ENCODE results near the gene LRRC7. TPM values are rescaled to one million over a fixed set of nuclear protein-coding genes. Genes with fewer than 3 reads are reported as not detected.

LRRC7 gene
- total RNA-seq, 5 donors from 2014 or later (not counting 1 experiment from before 2014, with no cell fraction given) = 0.13 to 4.0 (median 0.54) TPM

DNA sequence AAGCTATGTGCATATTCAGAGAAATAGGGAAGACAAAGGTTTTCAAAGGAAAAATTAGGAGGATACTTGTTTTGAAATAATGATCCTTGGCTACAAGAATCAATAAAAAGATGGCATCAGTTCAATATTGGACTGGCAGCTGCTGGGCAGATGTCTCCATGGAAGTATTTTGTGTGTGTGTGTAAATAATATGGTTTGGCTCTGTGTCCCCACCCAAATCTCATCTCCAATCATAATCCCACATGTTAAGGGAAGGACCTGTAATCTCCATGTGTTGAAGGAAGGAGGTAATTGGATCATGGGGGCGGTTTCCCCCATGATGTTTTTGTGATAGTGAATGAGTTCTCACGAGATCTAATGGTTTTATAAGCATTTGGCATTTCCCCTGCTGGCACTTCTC, 40.4 kb upstream of the LRRC7 start:
- Mint-ChIP-seq H3K27ac (no peak overlapping the region), H3K36me3 (no peaks in the 10 kb centered on the region), H3K9me3 (peaks cover 7 to 15% (median 14%) of the 10 kb centered on the region in 3 donors), H3K27me3 (no peaks in the 10 kb centered on the region), H3K4me1 (no peaks in the 10 kb centered on the region), H3K4me3 (no peak overlapping the region)
- Histone ChIP-seq H3K4me3 (ENCODE audit: control insufficient read depth in 1 of 2, extremely low read depth in 1 of 2, low read length in 1 of 2) (no peak overlapping the region), H3K36me3 (ENCODE audit: control insufficient read depth in 2 of 2, extremely low read depth in 1 of 2, insufficient read depth in 1 of 2, low read length in 1 of 2) (no peaks in the 10 kb centered on the region), H3K4me1 (ENCODE audit: control insufficient read depth in 1 of 2, extremely low read depth in 1 of 2, insufficient read depth in 2 of 2, low read length in 2 of 2) (no peaks in the 10 kb centered on the region), H3K9me3 (no peaks in the 10 kb centered on the region), H3K27ac (ENCODE audit: low read length) (no peak overlapping the region), H3K27me3 (replicated peaks in 1 of 2; ENCODE audit: control insufficient read depth in 2 of 2, extremely low read depth in 1 of 2, insufficient read depth in 2 of 2, low read length in 1 of 2) (no peaks in the 10 kb centered on the region)
- no peak for ATAC-seq (replicated peaks in 1 of 4)
- POLR2A ChIA-PET = no interaction called here
- no CpG with 5 or more reads among the region's 2 CpGs for WGBS (ENCODE audit: insufficient coverage)
- CTCF ChIA-PET = no interaction called here
- no peak for DNase-seq

DNA sequence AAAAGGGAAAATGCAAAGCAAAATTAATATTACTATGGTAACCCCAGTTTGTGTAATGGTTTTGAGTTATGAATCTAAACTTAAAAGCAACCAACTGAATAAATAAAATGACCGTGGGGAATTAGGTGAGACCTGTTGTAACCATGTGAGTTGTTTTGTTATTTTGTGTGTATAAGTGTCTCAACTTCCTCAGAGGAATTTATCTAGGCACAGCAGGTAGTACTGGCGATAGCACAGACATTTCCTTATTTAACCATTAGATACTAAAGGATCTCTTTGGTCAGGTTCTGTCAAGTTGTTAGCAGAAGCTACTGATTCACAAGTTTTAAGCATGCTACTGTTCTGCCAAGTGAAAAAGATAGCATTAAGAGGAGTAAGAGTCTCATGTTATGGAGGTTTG, 39.3 kb upstream of the LRRC7 start:
- no peak overlapping the region for H3K4me3 Mint-ChIP-seq
- Histone ChIP-seq H3K9me3 (no peaks in the 10 kb centered on the region), H3K36me3 (ENCODE audit: control insufficient read depth in 2 of 2, extremely low read depth in 1 of 2, insufficient read depth in 1 of 2, low read length in 1 of 2) (no peaks in the 10 kb centered on the region), H3K4me1 (ENCODE audit: control insufficient read depth in 1 of 2, extremely low read depth in 1 of 2, insufficient read depth in 2 of 2, low read length in 2 of 2) (no peaks in the 10 kb centered on the region), H3K4me3 (ENCODE audit: control insufficient read depth in 1 of 2, extremely low read depth in 1 of 2, low read length in 1 of 2) (no peak overlapping the region), H3K27me3 (replicated peaks in 1 of 2; ENCODE audit: control insufficient read depth in 2 of 2, extremely low read depth in 1 of 2, insufficient read depth in 2 of 2, low read length in 1 of 2) (no peaks in the 10 kb centered on the region), H3K27ac (ENCODE audit: low read length) (no peak overlapping the region)
- no peak overlapping the region for H3K27ac Mint-ChIP-seq
- no peak for DNase-seq
- no CpG with 5 or more reads among the region's 2 CpGs for WGBS (ENCODE audit: insufficient coverage)
- H3K27me3 Mint-ChIP-seq = no peaks in the 10 kb centered on the region
- POLR2A ChIA-PET = no interaction called here
- H3K9me3 Mint-ChIP-seq = peaks cover 9 to 20% (median 14%) of the 10 kb centered on the region in 3 donors
- H3K4me1 Mint-ChIP-seq = no peaks in the 10 kb centered on the region
- no peaks in the 10 kb centered on the region for H3K36me3 Mint-ChIP-seq
- no peak for ATAC-seq (replicated peaks in 1 of 4)
- CTCF ChIA-PET = no interaction called here

DNA sequence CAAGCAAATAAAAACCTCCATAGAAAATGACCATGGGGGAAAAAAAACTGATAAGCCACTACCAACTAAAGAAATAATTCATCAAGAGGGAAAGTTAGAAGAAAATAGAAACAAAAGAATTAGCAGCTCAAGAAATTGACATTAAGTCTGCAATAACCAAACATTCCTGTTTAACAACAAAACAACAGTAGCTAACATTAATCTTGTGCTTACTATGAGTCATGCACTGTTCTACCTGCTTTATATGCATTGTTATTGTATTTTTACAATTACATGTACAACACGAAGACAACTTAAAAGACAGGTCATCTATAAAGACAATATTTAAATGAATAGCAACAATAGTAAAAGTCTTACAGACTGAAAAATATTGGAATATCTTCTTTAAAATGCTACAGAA, 34.4 kb upstream of the LRRC7 start:
- ChIA-PET CTCF (no interaction called here), POLR2A (no interaction called here)
- Histone ChIP-seq H3K27me3 (replicated peaks in 1 of 2; ENCODE audit: control insufficient read depth in 2 of 2, extremely low read depth in 1 of 2, insufficient read depth in 2 of 2, low read length in 1 of 2) (no peaks in the 10 kb centered on the region), H3K36me3 (ENCODE audit: control insufficient read depth in 2 of 2, extremely low read depth in 1 of 2, insufficient read depth in 1 of 2, low read length in 1 of 2) (no peaks in the 10 kb centered on the region), H3K9me3 (no peaks in the 10 kb centered on the region), H3K27ac (ENCODE audit: low read length) (no peak overlapping the region), H3K4me1 (ENCODE audit: control insufficient read depth in 1 of 2, extremely low read depth in 1 of 2, insufficient read depth in 2 of 2, low read length in 2 of 2) (no peaks in the 10 kb centered on the region), H3K4me3 (ENCODE audit: control insufficient read depth in 1 of 2, extremely low read depth in 1 of 2, low read length in 1 of 2) (no peak overlapping the region)
- Mint-ChIP-seq H3K27ac (no peak overlapping the region), H3K9me3 (peaks cover 5 to 14% (median 7%) of the 10 kb centered on the region in 3 donors), H3K4me1 (no peaks in the 10 kb centered on the region), H3K27me3 (no peaks in the 10 kb centered on the region), H3K4me3 (no peak overlapping the region), H3K36me3 (no peaks in the 10 kb centered on the region)
- DNase-seq = no peak
- WGBS (ENCODE audit: insufficient coverage) = no CpG with 5 or more reads among the region's 1 CpG
- ATAC-seq (replicated peaks in 1 of 4) = no peak

DNA sequence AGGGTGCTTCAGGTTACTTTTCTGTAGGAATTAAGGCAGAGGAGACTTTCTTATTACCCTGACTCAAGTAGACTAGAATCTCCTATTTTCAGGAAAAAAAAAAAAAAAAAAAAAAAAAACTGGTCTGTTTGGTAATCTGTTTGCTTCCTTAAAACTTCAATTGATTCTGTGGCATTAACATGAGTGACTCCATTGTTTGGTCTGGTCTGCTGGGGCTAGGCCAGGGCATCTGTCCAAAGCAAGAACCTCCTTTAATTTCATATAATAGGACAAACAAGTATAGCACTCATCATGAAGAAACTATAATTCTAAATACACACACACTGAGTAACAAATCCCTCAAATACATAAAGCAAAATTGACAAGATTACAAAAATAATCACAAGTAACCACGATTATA, 32.9 kb upstream of the LRRC7 start:
- H3K27ac Mint-ChIP-seq = no peak overlapping the region
- no peaks in the 10 kb centered on the region for H3K4me1 ChIP-seq (ENCODE audit: control insufficient read depth in 1 of 2, extremely low read depth in 1 of 2, insufficient read depth in 2 of 2, low read length in 2 of 2)
- POLR2A ChIA-PET = no interaction called here
- no peak overlapping the region for H3K4me3 Mint-ChIP-seq
- no peak overlapping the region for H3K4me3 ChIP-seq (ENCODE audit: control insufficient read depth in 1 of 2, extremely low read depth in 1 of 2, low read length in 1 of 2)
- no peak overlapping the region for H3K27ac ChIP-seq (ENCODE audit: low read length)
- ATAC-seq (replicated peaks in 1 of 4) (no peak), DNase-seq (no peak)
- CTCF ChIA-PET = no interaction called here
- H3K9me3 Mint-ChIP-seq = peaks cover 9 to 23% (median 12%) of the 10 kb centered on the region in 3 donors
- no CpG with 5 or more reads among the region's 1 CpG for WGBS (ENCODE audit: insufficient coverage)
- no peaks in the 10 kb centered on the region for H3K9me3 ChIP-seq
- H3K36me3 Mint-ChIP-seq = no peaks in the 10 kb centered on the region
- H3K27me3 ChIP-seq (replicated peaks in 1 of 2; ENCODE audit: control insufficient read depth in 2 of 2, extremely low read depth in 1 of 2, insufficient read depth in 2 of 2, low read length in 1 of 2) = no peaks in the 10 kb centered on the region
- H3K4me1 Mint-ChIP-seq = no peaks in the 10 kb centered on the region
- H3K27me3 Mint-ChIP-seq = no peaks in the 10 kb centered on the region
- H3K36me3 ChIP-seq (ENCODE audit: control insufficient read depth in 2 of 2, extremely low read depth in 1 of 2, insufficient read depth in 1 of 2, low read length in 1 of 2) = no peaks in the 10 kb centered on the region

DNA sequence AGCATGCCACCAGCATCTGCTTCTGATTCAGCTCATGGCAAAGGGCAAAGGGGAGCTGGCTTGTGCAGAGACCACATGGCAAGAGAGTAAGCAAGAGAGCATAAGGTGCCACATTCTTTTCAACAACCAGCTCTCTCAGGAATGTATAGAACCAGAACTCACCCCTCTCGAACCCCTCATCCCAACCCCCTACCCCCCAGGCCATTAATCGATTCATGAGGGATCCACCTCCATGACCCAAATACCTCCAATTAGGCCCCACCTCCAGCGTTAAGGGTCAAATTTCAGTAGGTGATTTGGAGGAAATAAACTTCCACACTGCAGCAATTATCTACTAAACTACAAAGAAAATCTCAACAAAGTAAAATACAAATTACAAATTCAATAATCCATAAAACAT, 32.2 kb upstream of the LRRC7 start:
- POLR2A ChIA-PET = no interaction called here
- no peaks in the 10 kb centered on the region for H3K36me3 ChIP-seq (ENCODE audit: control insufficient read depth in 2 of 2, extremely low read depth in 1 of 2, insufficient read depth in 1 of 2, low read length in 1 of 2)
- H3K27ac ChIP-seq (ENCODE audit: low read length) = no peak overlapping the region
- ATAC-seq (replicated peaks in 1 of 4) = no peak
- H3K27ac Mint-ChIP-seq = no peak overlapping the region
- WGBS (ENCODE audit: insufficient coverage) = no CpG with 5 or more reads among the region's 3 CpGs
- H3K36me3 Mint-ChIP-seq = no peaks in the 10 kb centered on the region
- H3K4me3 Mint-ChIP-seq = no peak overlapping the region
- no peaks in the 10 kb centered on the region for H3K9me3 ChIP-seq
- H3K9me3 Mint-ChIP-seq = peaks cover 9 to 23% (median 9%) of the 10 kb centered on the region in 3 donors
- no peaks in the 10 kb centered on the region for H3K4me1 ChIP-seq (ENCODE audit: control insufficient read depth in 1 of 2, extremely low read depth in 1 of 2, insufficient read depth in 2 of 2, low read length in 2 of 2)
- no peak overlapping the region for H3K4me3 ChIP-seq (ENCODE audit: control insufficient read depth in 1 of 2, extremely low read depth in 1 of 2, low read length in 1 of 2)
- no peaks in the 10 kb centered on the region for H3K4me1 Mint-ChIP-seq
- no peak for DNase-seq
- CTCF ChIA-PET = no interaction called here
- no peaks in the 10 kb centered on the region for H3K27me3 Mint-ChIP-seq
- H3K27me3 ChIP-seq (replicated peaks in 1 of 2; ENCODE audit: control insufficient read depth in 2 of 2, extremely low read depth in 1 of 2, insufficient read depth in 2 of 2, low read length in 1 of 2) = no peaks in the 10 kb centered on the region

DNA sequence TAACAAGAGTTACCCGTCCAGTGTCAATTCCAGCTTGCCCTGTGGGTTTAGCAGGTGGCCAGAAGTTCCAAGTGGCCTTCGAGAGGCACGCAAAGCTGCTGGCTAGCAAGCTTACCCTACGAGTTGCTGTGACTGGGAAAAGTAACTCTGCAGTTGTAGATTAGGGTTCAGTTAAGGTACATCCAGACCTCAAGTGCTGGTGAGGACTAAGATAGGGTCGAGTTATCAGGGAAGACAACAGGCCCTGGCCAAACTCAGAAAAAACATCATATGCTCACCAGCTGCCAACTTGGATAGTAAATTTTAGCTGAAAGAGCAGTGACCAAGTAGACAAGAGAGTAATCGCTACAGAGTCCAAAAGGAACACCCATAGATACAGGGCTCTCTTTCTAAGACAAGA, 27.7 kb upstream of the LRRC7 start:
- POLR2A ChIA-PET = no interaction called here

More for the DNA sequence above, 27.7 kb upstream of the LRRC7 start:
- DNase-seq (no peak), ATAC-seq (replicated peaks in 1 of 4) (no peak)
- 64% methylated on average over 4 of the region's 6 CpGs for WGBS (ENCODE audit: insufficient coverage)
- Mint-ChIP-seq H3K4me3 (no peak overlapping the region), H3K36me3 (no peaks in the 10 kb centered on the region), H3K9me3 (peaks cover 7 to 19% (median 8%) of the 10 kb centered on the region in 3 donors), H3K27me3 (no peaks in the 10 kb centered on the region), H3K27ac (no peak overlapping the region), H3K4me1 (no peaks in the 10 kb centered on the region)
- no peaks in the 10 kb centered on the region for H3K36me3 ChIP-seq (ENCODE audit: control insufficient read depth in 2 of 2, extremely low read depth in 1 of 2, insufficient read depth in 1 of 2, low read length in 1 of 2)
- H3K9me3 ChIP-seq = no peaks in the 10 kb centered on the region
- CTCF ChIA-PET = no interaction called here
- no peak overlapping the region for H3K4me3 ChIP-seq (ENCODE audit: control insufficient read depth in 1 of 2, extremely low read depth in 1 of 2, low read length in 1 of 2)
- no peaks in the 10 kb centered on the region for H3K27me3 ChIP-seq (replicated peaks in 1 of 2; ENCODE audit: control insufficient read depth in 2 of 2, extremely low read depth in 1 of 2, insufficient read depth in 2 of 2, low read length in 1 of 2)
- no peak overlapping the region for H3K27ac ChIP-seq (ENCODE audit: low read length)
- H3K4me1 ChIP-seq (ENCODE audit: control insufficient read depth in 1 of 2, extremely low read depth in 1 of 2, insufficient read depth in 2 of 2, low read length in 2 of 2) = no peaks in the 10 kb centered on the region

Data from T-cell (primary cell).